Astrocyte (in vitro differentiated cells and primary cell): ENCODE measurements around the gene PSMB1. TPM values are rescaled to one million over a fixed set of nuclear protein-coding genes. Genes with fewer than 3 reads are reported as not detected.

Experiments used
- DNase-seq: peaks from one replicate; pipeline ENCODE4 v3.0.0-alpha.2; 2010; ENCODE audit warnings: low read depth
- FAIRE-seq: peaks from 2 replicates; lab custom pipeline; 2011; peaks lifted over from hg19 to GRCh38; lab: Jason Lieb, UNC
- H2AFZ ChIP-seq: 2 replicates; pipeline ENCODE4 v1.6.0; 2012; ENCODE audit warnings: low read depth, low read length, inconsistent platforms
- H3K27ac ChIP-seq: 2 replicates; pipeline ENCODE4 v1.5.1; 2011; ENCODE audit warnings: low read depth, low read length, inconsistent platforms
- H3K27me3 ChIP-seq: 2 replicates; pipeline ENCODE4 v1.6.0; 2011; ENCODE audit warnings: low read length, inconsistent platforms; ENCODE audit not compliant: insufficient read depth
- H3K36me3 ChIP-seq: 2 replicates; pipeline ENCODE4 v1.5.1; 2011; ENCODE audit warnings: low read length, inconsistent platforms; ENCODE audit not compliant: insufficient read depth
- H3K4me1 ChIP-seq: 2 replicates; pipeline ENCODE4 v1.5.1; 2011; ENCODE audit warnings: low read length, inconsistent platforms; ENCODE audit not compliant: insufficient read depth
- H3K4me2 ChIP-seq: 2 replicates; pipeline ENCODE4 v1.6.0; 2012; ENCODE audit warnings: low read length, inconsistent platforms
- H3K4me3 ChIP-seq: 2 replicates; pipeline ENCODE4 v1.5.1; 2011; ENCODE audit warnings: low read depth, mild to moderate bottlenecking, low read length, inconsistent platforms; ENCODE audit not compliant: insufficient read depth
- H3K79me2 ChIP-seq: 2 replicates; pipeline ENCODE4 v1.6.0; 2012; ENCODE audit warnings: mild to moderate bottlenecking, low read length, inconsistent platforms; ENCODE audit not compliant: insufficient read depth
- H3K9ac ChIP-seq: 2 replicates; pipeline ENCODE4 v1.6.0; 2012; ENCODE audit warnings: mild to moderate bottlenecking, low read length, inconsistent platforms
- H3K9me3 ChIP-seq: 2 replicates; pipeline ENCODE4 v1.5.1; 2012; ENCODE audit warnings: low read depth, mild to moderate bottlenecking, low read length, inconsistent platforms; ENCODE audit not compliant: insufficient read depth
- H4K20me1 ChIP-seq: 2 replicates; pipeline ENCODE4 v1.6.0; 2012; ENCODE audit warnings: low read length, inconsistent platforms; ENCODE audit not compliant: insufficient read depth
- H3K27ac Mint-ChIP-seq: one replicate; pipeline ENCODE4 v1.8.0; 2021; ENCODE audit warnings: mild to moderate bottlenecking, mixed read lengths; ENCODE audit not compliant: unreplicated experiment
- H3K27me3 Mint-ChIP-seq: one replicate; pipeline ENCODE4 v1.8.0; 2021; ENCODE audit warnings: low read depth, mixed read lengths; ENCODE audit not compliant: unreplicated experiment
- H3K36me3 Mint-ChIP-seq: one replicate; pipeline ENCODE4 v1.8.0; 2021; ENCODE audit warnings: low read depth, mixed read lengths; ENCODE audit not compliant: unreplicated experiment
- H3K4me1 Mint-ChIP-seq: one replicate; pipeline ENCODE4 v1.8.0; 2021; ENCODE audit warnings: low read depth, mixed read lengths; ENCODE audit not compliant: unreplicated experiment
- H3K4me3 Mint-ChIP-seq: one replicate; pipeline ENCODE4 v1.8.0; 2021; ENCODE audit warnings: mild to moderate bottlenecking, moderate library complexity, mixed read lengths; ENCODE audit not compliant: unreplicated experiment
- H3K9me3 Mint-ChIP-seq: one replicate; pipeline ENCODE4 v1.8.0; 2021; ENCODE audit warnings: mild to moderate bottlenecking, mixed read lengths; ENCODE audit not compliant: unreplicated experiment
- CTCF ChIP-seq: IDR thresholded peaks from 2 replicates; pipeline ENCODE4 v1.5.1; 2011; ENCODE audit warnings: low read depth, mild to moderate bottlenecking, inconsistent platforms, low read length, moderate library complexity; ENCODE audit not compliant: insufficient read depth
- EZH2 ChIP-seq: IDR thresholded peaks from 2 replicates; pipeline ENCODE4 v1.6.1; 2012; ENCODE audit warnings: mild to moderate bottlenecking, low read length, inconsistent platforms; ENCODE audit not compliant: insufficient read depth
- total RNA-seq: library from RNA; stranded (reverse); gene quantifications from 2 replicates; pipeline ENCODE4 v1.2.1, GENCODE V29; 2021

Gene PSMB1
- total RNA-seq, 1 donor from 2014 or later: 192 TPM

GRCh38 chr6:170522565-170523183 is 30.4 kb downstream of the PSMB1 start:
- FAIRE-seq (no peak), DNase-seq (no peak)
- H3K4me3 Mint-ChIP-seq: no peak overlapping the region
- no peaks in the 10 kb centered on the region for H4K20me1 ChIP-seq
- H3K36me3 Mint-ChIP-seq: no peaks in the 10 kb centered on the region
- H3K4me1 ChIP-seq: no peaks in the 10 kb centered on the region
- no peak overlapping the region for H3K27ac Mint-ChIP-seq
- H3K27me3 ChIP-seq: peaks cover 4% of the 10 kb centered on the region
- H3K36me3 ChIP-seq: no peaks in the 10 kb centered on the region
- no peaks in the 10 kb centered on the region for H3K79me2 ChIP-seq
- H2AFZ ChIP-seq: no peak overlapping the region
- TF ChIP-seq CTCF: peak; percentile 31
- no peak for TF ChIP-seq EZH2
- peaks cover 3% of the 10 kb centered on the region for H3K9me3 Mint-ChIP-seq
- no peak overlapping the region for H3K9ac ChIP-seq
- H3K4me3 ChIP-seq: no peak overlapping the region
- no peak overlapping the region for H3K27ac ChIP-seq
- no peaks in the 10 kb centered on the region for H3K9me3 ChIP-seq
- H3K27me3 Mint-ChIP-seq: peaks cover 3% of the 10 kb centered on the region
- H3K4me1 Mint-ChIP-seq: peaks cover 11% of the 10 kb centered on the region
- no peak overlapping the region for H3K4me2 ChIP-seq

DNA sequence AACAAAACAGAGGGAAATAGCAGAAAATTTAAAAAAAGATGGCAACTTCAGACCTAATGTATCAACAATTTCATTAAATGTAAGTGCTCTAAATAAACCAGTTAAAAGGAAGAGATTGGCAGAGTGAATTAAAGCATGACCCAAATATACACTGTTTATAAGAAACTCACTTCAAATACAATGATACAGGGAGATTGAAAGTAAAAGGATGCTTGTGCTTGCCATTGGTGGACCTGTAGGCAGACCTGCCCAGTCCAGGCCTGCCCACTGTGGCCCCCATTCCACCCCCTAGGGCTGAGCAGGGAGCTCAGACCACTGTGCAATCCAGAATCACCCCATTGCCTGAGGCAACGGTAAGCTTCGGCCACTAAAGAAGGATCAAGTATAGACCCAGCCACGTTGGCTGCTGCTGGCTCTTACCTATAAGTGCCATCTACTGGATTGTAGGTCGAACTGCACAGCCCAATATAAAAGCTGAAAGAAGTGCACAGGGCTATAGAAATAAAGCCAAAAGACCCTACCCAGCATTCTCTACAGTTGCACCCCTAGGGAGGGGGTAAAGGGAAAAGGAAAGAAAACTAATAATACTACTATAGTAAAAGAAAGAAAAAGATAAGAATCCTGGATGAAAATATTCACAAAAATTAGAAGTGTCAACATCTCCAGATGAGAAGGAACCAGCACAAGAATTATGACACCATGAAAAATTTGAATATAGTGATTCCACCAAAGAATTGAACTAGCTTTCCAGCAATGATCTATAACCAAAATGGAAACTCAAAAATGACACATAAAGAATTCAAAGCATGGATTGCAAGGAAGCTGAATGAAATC is 36.1 kb downstream of the PSMB1 start:
- H3K27me3 Mint-ChIP-seq: peaks cover 8% of the 10 kb centered on the region
- H3K4me1 ChIP-seq: no peaks in the 10 kb centered on the region
- H3K4me3 Mint-ChIP-seq: no peak overlapping the region
- H3K9me3 Mint-ChIP-seq: peaks cover 3% of the 10 kb centered on the region
- DNase-seq: peak; percentile 66
- H3K27ac Mint-ChIP-seq: no peak overlapping the region
- no peaks in the 10 kb centered on the region for H3K4me1 Mint-ChIP-seq
- H3K4me3 ChIP-seq: no peak overlapping the region
- no peak overlapping the region for H3K9ac ChIP-seq
- TF ChIP-seq EZH2: no peak
- TF ChIP-seq CTCF: peak; percentile 87
- H3K36me3 Mint-ChIP-seq: peaks cover 4% of the 10 kb centered on the region
- H2AFZ ChIP-seq: peak overlapping the region; percentile 71
- H3K79me2 ChIP-seq: no peaks in the 10 kb centered on the region
- H3K4me2 ChIP-seq: peak overlapping the region; percentile 36
- H3K9me3 ChIP-seq: no peaks in the 10 kb centered on the region
- no peak for FAIRE-seq
- H3K27me3 ChIP-seq: peaks cover 4% of the 10 kb centered on the region
- H4K20me1 ChIP-seq: no peaks in the 10 kb centered on the region
- H3K27ac ChIP-seq: no peak overlapping the region
- H3K36me3 ChIP-seq: no peaks in the 10 kb centered on the region
